ENCODE measurements around the gene FAM221B.

GRCh38 chr9:35797311-35798109 lies 31.0 kb downstream of the FAM221B start:
- TF ChIP-seq CTCF (IDR thresholded peaks at IDR 0.05) (no peak), POLR2A (IDR thresholded peaks at IDR 0.05) (no peak)

Data from sigmoid colon (tissue), 3 donors.